A673 (cell line): Measurements from ENCODE around the gene CEACAM5. TPM values are rescaled to one million over a fixed set of nuclear protein-coding genes. Genes with fewer than 3 reads are reported as not detected.
"Not testable (repeated sequence)": the region's sequence is repeated elsewhere in the genome, so short reads cannot be mapped to it uniquely, and the experiment has no call there.

Experiments used
- BruUV-seq: library from RNA; stranded (reverse); fragments of 400-500 nt; replicated peaks from 2 replicates; lab custom pipeline; 2021; lab: Mats Ljungman, UMichigan
- CTCF ChIA-PET: fragments of 300-600 bp; sonication (Branson Sonifier 250); formaldehyde crosslinking; loops from one replicate; lab custom pipeline; 2022; ENCODE audit warnings: antibody characterized with exemption; lab: Charles Lee
- POLR2A ChIA-PET: fragments of 300-600 bp; sonication (Branson Sonifier 250); formaldehyde crosslinking; loops from one replicate; lab custom pipeline; 2022; ENCODE audit warnings: antibody characterized with exemption; ENCODE audit not compliant: low non-redundant PET; lab: Charles Lee
- DNase-seq: peaks from one replicate; pipeline ENCODE4 v3.0.0-alpha.2; 2015; ENCODE audit warnings: low spot score
- H3K27ac ChIP-seq: fragments of 200-600 bp; sonication (generic); 2 replicates; pipeline ENCODE4 v1.5.1; 2016; ENCODE audit warnings: mixed run types, low read depth, mild to moderate bottlenecking, mixed read lengths, antibody characterized with exemption, low read length; ENCODE audit not compliant: poor library complexity, severe bottlenecking
- H3K27me3 ChIP-seq: fragments of 200-600 bp; sonication (generic); replicated peaks from 2 replicates; pipeline ENCODE4 v1.6.1; 2017; ENCODE audit warnings: mixed run types, low read depth, mild to moderate bottlenecking, mixed read lengths, antibody characterized with exemption, low read length; ENCODE audit not compliant: insufficient read depth, poor library complexity
- H3K36me3 ChIP-seq: fragments of 200-600 bp; sonication (generic); 2 replicates; pipeline ENCODE4 v1.6.1; 2016; ENCODE audit warnings: mixed run types, mild to moderate bottlenecking, mixed read lengths, antibody characterized with exemption, low read length; ENCODE audit not compliant: insufficient read depth, poor library complexity, severe bottlenecking
- H3K4me1 ChIP-seq: fragments of 200-600 bp; sonication (generic); 2 replicates; pipeline ENCODE4 v1.6.1; 2017; ENCODE audit warnings: mixed run types, mild to moderate bottlenecking, mixed read lengths, antibody characterized with exemption, low read length; ENCODE audit not compliant: insufficient read depth, poor library complexity, severe bottlenecking
- H3K4me3 ChIP-seq: fragments of 200-600 bp; sonication (generic); 2 replicates; pipeline ENCODE4 v1.5.1; 2016; ENCODE audit warnings: low read depth, mixed run types, mild to moderate bottlenecking, mixed read lengths, low read length; ENCODE audit not compliant: poor library complexity, severe bottlenecking
- H3K9me3 ChIP-seq: fragments of 200-600 bp; sonication (generic); 2 replicates; pipeline ENCODE4 v1.6.1; 2016; ENCODE audit warnings: mixed run types, low read depth, mild to moderate bottlenecking, mixed read lengths, antibody characterized with exemption, low read length; ENCODE audit not compliant: poor library complexity, severe bottlenecking
- EZH2 ChIP-seq: fragments of 200-600 bp; sonication (generic); IDR thresholded peaks from 2 replicates; pipeline ENCODE4 v1.6.1; 2017; ENCODE audit warnings: borderline replicate concordance, low read depth, mild to moderate bottlenecking, mixed read lengths, antibody characterized with exemption, low read length; ENCODE audit not compliant: poor library complexity, severe bottlenecking
- intact Hi-C: fragments of 100-400 bp; cut with micrococcal nuclease; formaldehyde crosslinking; loops from one replicate; pipeline ENCODE4 v1.10.0; 2022; ENCODE audit not compliant: unreplicated experiment
- total RNA-seq: library from RNA; stranded (reverse); gene quantifications from 2 replicates; pipeline ENCODE4 v1.2.3, GENCODE V29; 2021
- TF ChIP-seq, protein P1 (sequence below): fragments of 300-800, 200-600 bp; sonication (generic); conservative IDR thresholded peaks from 2 replicates; pipeline ENCODE4 v1.5.1; 2017; ENCODE audit warnings: low read depth, mild to moderate bottlenecking, antibody characterized with exemption, low read length, moderate library complexity, mixed read lengths

Gene CEACAM5
- total RNA-seq, 1 experiment from 2014 or later: 0.54 TPM

- H3K27me3 ChIP-seq: no peaks in the 10 kb centered on the region
- TF ChIP-seq EZH2: no peak
- TF ChIP-seq, protein P1, sequence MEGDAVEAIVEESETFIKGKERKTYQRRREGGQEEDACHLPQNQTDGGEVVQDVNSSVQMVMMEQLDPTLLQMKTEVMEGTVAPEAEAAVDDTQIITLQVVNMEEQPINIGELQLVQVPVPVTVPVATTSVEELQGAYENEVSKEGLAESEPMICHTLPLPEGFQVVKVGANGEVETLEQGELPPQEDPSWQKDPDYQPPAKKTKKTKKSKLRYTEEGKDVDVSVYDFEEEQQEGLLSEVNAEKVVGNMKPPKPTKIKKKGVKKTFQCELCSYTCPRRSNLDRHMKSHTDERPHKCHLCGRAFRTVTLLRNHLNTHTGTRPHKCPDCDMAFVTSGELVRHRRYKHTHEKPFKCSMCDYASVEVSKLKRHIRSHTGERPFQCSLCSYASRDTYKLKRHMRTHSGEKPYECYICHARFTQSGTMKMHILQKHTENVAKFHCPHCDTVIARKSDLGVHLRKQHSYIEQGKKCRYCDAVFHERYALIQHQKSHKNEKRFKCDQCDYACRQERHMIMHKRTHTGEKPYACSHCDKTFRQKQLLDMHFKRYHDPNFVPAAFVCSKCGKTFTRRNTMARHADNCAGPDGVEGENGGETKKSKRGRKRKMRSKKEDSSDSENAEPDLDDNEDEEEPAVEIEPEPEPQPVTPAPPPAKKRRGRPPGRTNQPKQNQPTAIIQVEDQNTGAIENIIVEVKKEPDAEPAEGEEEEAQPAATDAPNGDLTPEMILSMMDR: no peak
- H3K4me1 ChIP-seq: peaks cover 5% of the 10 kb centered on the region
- POLR2A ChIA-PET: no interaction called here
- H3K27ac ChIP-seq: no peak overlapping the region
- no peak for DNase-seq
- no peaks in the 10 kb centered on the region for H3K36me3 ChIP-seq
- no TSS peak for BruUV-seq
- no peak overlapping the region for H3K4me3 ChIP-seq
- H3K9me3 ChIP-seq: no peaks in the 10 kb centered on the region
- intact Hi-C loops: no loop called here
- CTCF ChIA-PET: no interaction called here
Observed at GRCh38 chr19:41758846-41759245, 50.4 kb downstream of the CEACAM5 start.

DNA sequence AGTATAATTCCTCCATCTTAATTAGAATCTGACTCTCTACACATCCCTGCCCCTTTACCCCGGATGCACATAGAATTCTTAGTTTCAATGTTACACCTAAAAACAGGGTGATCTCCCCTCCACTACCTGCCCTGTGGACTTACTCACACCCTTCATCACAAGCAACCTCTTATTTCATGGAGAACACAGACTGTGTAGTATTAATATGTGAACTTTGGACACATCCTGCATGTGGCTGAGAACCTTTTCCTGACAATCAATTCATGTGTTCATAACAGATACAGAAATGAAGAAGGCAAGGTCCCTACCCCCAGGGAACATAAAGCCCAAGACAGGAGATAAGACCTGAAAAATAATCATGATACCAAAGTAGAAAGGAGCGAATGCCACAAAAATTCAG is 58.7 kb downstream of the CEACAM5 start:
- H3K27ac ChIP-seq: no peak overlapping the region
- no peaks in the 10 kb centered on the region for H3K9me3 ChIP-seq
- no peak overlapping the region for H3K4me3 ChIP-seq
- no peaks in the 10 kb centered on the region for H3K4me1 ChIP-seq
- POLR2A ChIA-PET: interaction anchor here (0.6 kb wide), 1 partner anchor 8 kb away, joined by 5 read pairs; no protein-coding TSS in a partner anchor
- intact Hi-C loops: no loop called here
- no peak for TF ChIP-seq EZH2
- TF ChIP-seq, protein P1: no peak
- CTCF ChIA-PET: interaction anchor here (1.0 kb wide), 1 partner anchor 14 kb away, joined by 3 read pairs; no protein-coding TSS in a partner anchor
- BruUV-seq: no TSS peak
- no peaks in the 10 kb centered on the region for H3K36me3 ChIP-seq
- no peaks in the 10 kb centered on the region for H3K27me3 ChIP-seq
- no peak for DNase-seq

- H3K27ac ChIP-seq, H3K4me3 ChIP-seq, H3K4me1 ChIP-seq, POLR2A ChIA-PET, H3K27me3 ChIP-seq, DNase-seq, intact Hi-C loops, H3K36me3 ChIP-seq, BruUV-seq, CTCF ChIA-PET, H3K9me3 ChIP-seq: not testable (repeated sequence)
Observed at GRCh38 chr19:41768105-41768504, 59.7 kb downstream of the CEACAM5 start.

GRCh38 chr19:41769608-41770007 is 61.2 kb downstream of the CEACAM5 start:
- intact Hi-C loops: no loop called here
- Histone ChIP-seq H3K36me3 (no peaks in the 10 kb centered on the region), H3K27ac (no peak overlapping the region), H3K4me1 (no peaks in the 10 kb centered on the region), H3K4me3 (no peak overlapping the region), H3K9me3 (no peaks in the 10 kb centered on the region), H3K27me3 (no peaks in the 10 kb centered on the region)
- ChIA-PET CTCF (no interaction called here), POLR2A (no interaction called here)
- no peak for DNase-seq
- TF ChIP-seq EZH2: no peak
- TF ChIP-seq, protein P1: no peak
- BruUV-seq: no TSS peak
